ENCODE measurements around the gene LYRM1. TPM values are rescaled to one million over a fixed set of nuclear protein-coding genes. Genes with fewer than 3 reads are reported as not detected.

Gene LYRM1
- total and polyA plus RNA-seq, 2 of the 8 experiments (the other 6 are each of a cell fraction or from before 2014, with no cell fraction given) = 11.6 to 13.4 TPM

DNA sequence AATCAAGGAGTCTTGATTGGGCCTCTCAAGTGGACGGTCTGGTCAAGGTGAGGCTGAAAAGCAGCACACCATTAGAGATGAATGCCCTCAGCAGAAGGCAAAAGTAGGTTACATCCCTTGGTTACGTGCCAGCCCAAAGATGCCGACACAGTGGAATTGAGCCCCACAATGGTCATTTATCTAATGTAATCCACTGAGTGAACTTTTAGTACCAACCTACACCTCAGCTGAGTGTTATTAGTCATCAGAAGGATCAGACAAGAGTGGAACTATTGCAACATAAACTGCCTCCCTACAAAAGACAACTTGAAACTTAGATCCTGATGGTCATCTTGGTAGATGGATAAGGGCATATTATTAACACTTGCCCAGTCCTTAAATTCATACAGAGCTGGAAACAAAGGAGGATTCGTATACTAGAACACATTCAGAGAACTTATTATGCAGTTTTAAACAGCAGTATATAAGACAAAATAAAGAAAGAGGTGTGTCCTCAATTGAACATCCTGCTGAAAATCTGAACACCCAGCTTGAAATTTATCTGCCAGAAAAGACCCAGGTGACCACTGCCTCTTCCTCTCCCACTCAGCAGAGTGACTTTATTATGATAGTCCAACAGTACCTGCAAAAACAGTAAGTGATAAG, 3.2 kb upstream of the LYRM1 start:
- Histone ChIP-seq H4K20me1 (replicated peaks in 1 of 2; ENCODE audit: control insufficient read depth in 1 of 2, insufficient read depth in 2 of 2, low read length in 2 of 2) (no peaks in the 10 kb centered on the region), H3K79me1 (ENCODE audit: low read depth, low read length) (peaks cover 6% of the 10 kb centered on the region), H3K56ac (replicated peaks; ENCODE audit: insufficient read length, low read depth, low read length) (no peak overlapping the region), H3K79me2 (ENCODE audit: control insufficient read depth in 1 of 2, insufficient read depth in 2 of 2, low read length in 2 of 2) (peaks cover 6 to 77% of the 10 kb centered on the region in 2 experiments; a peak in 2 of 4 replicates), H3K36me3 (ENCODE audit: control insufficient read depth in 2 of 4, insufficient read depth in 4 of 4, low read length in 3 of 4) (peaks cover 0 to 13% (median 5%) of the 10 kb centered on the region in 4 experiments; a peak in 4 of 8 replicates), H3K27me3 (replicated peaks in 1 of 4; ENCODE audit: control insufficient read depth in 3 of 4, extremely low read depth in 1 of 4, insufficient read depth in 3 of 4, low read length in 3 of 4) (no peaks in the 10 kb centered on the region), H4K8ac (ENCODE audit: extremely low read depth, insufficient read depth, low read length) (no peak overlapping the region), H3K4me3 (ENCODE audit: extremely low read depth in 1 of 4, insufficient read depth in 2 of 4, low read depth in 3 of 4, low read length in 4 of 4) (no peak overlapping the region), H3K23me2 (ENCODE audit: low read depth, low read length) (peaks cover 6% of the 10 kb centered on the region; the same call in 1 of the 2 replicates), H3K23ac (ENCODE audit: insufficient read length) (no peak overlapping the region), H2BK5ac (ENCODE audit: low read depth, low read length) (no peak overlapping the region), H3K4me1 (replicated peaks in 1 of 4; ENCODE audit: control insufficient read depth in 3 of 4, insufficient read depth in 4 of 4, low read length in 3 of 4) (peaks cover 0 to 6% (median under 1%) of the 10 kb centered on the region in 4 experiments; a peak in 1 of 7 replicates), H3K9ac (replicated peaks in 1 of 4; ENCODE audit: extremely low read depth in 1 of 4, low read depth in 3 of 4, low read length in 3 of 4) (no peak overlapping the region), H2BK20ac (ENCODE audit: low read length) (no peak overlapping the region), H2BK15ac (ENCODE audit: low read length) (no peak overlapping the region), H2BK120ac (replicated peaks; ENCODE audit: low read depth, low read length) (no peak overlapping the region), H3K27ac (ENCODE audit: low read depth, low read length) (no peak overlapping the region), H3K4me2 (ENCODE audit: insufficient read depth in 1 of 2, low read depth in 2 of 2, low read length in 2 of 2) (no peak overlapping the region), H4K91ac (replicated peaks; ENCODE audit: insufficient read length, low read length) (no peak overlapping the region), H3K4ac (replicated peaks; ENCODE audit: insufficient read length, low read depth, low read length) (no peak overlapping the region), H2BK12ac (ENCODE audit: low read depth, low read length) (no peak overlapping the region), H3K9me3 (ENCODE audit: insufficient read depth in 2 of 2, low read depth in 1 of 2, low read length in 1 of 2) (no peaks in the 10 kb centered on the region), H4K5ac (ENCODE audit: insufficient read length, low read depth, low read length) (no peak overlapping the region), H2AFZ (ENCODE audit: low read length) (no peak overlapping the region), H2AK5ac (ENCODE audit: low read depth, low read length) (no peak overlapping the region), H3K14ac (ENCODE audit: insufficient read length) (no peak overlapping the region), H3K18ac (ENCODE audit: extremely low read depth, low read length) (no peak overlapping the region)
- no peak for DNase-seq (ENCODE audit: low read depth in 1 of 2, low spot score in 2 of 2)
- WGBS, 2 experiments (ENCODE audit: extremely low coverage in 1 of 2, insufficient coverage in 1 of 2, insufficient read length in 1 of 2, insufficient replicate concordance in 2 of 2, low coverage in 1 of 2, low lambda C conversion rate in 2 of 2, missing lambda C conversion rate in 1 of 2) = 89% methylated on average over 4 of the region's 4 CpGs; no CpG with 5 or more reads in 1 of the 2 experiments
- FAIRE-seq = no peak
- ChIA-PET CTCF (ENCODE audit: partially characterized antibody) (interaction anchor here (1.0 to 2.3 kb wide), 4 partner anchors 10 to 104 kb away, joined by 3 to 7 read pairs (median 3); no protein-coding TSS in a partner anchor), POLR2A (ENCODE audit: partially characterized antibody) (interaction anchor here (1.1 to 1.2 kb wide), 2 partner anchors 12 to 31 kb away, joined by 3 to 4 read pairs; no protein-coding TSS in a partner anchor)
- no peak for TF ChIP-seq KDM1A (IDR thresholded peaks at IDR 0.05; ENCODE audit: borderline replicate concordance, low read length)
